ENCODE data around the gene RMND5B. TPM values are rescaled to one million over a fixed set of nuclear protein-coding genes. Genes with fewer than 3 reads are reported as not detected.
"Not testable (repeated sequence)": the region's sequence is repeated elsewhere in the genome, so short reads cannot be mapped to it uniquely, and the experiment has no call there.

RMND5B gene
- polyA plus RNA-seq = 10 to 100 TPM; 75.2 to 90.8 TPM

- Histone ChIP-seq H3K27ac (ENCODE audit: low read depth in 2 of 2, low read length in 1 of 2) (peak within 1 kb of the TSS; percentile 90 to 94), H3K36me3 (ENCODE audit: control insufficient read depth in 2 of 2, insufficient read depth in 2 of 2, low read length in 1 of 2) (peaks cover 2 to 7% of the 10 kb centered on the region in 2 donors), H3K4me1 (ENCODE audit: control insufficient read depth in 2 of 2, insufficient read depth in 2 of 2, low read length in 1 of 2) (peaks cover 0 to 4% of the 10 kb centered on the region in 2 donors), H3K9me3 (ENCODE audit: control insufficient read depth in 2 of 2, insufficient read depth in 1 of 2, low read depth in 1 of 2, low read length in 1 of 2) (no peaks in the 10 kb centered on the region), H3K4me3 (ENCODE audit: low read depth in 1 of 2, low read length in 2 of 2) (peak within 1 kb of the TSS; percentile 67 to 98), H3K27me3 (ENCODE audit: control insufficient read depth in 1 of 2, insufficient read depth in 2 of 2, low read length in 2 of 2) (no peaks in the 10 kb centered on the region)
- WGBS, 2 donors = 0 to 1% methylated on average over 82 to 102 of the region's 102 CpGs
These were observed at the start of gene RMND5B for GRCh38 chr5:178130576-178131445. Gene RMND5B (plus strand): TSS chr5:178131014. CDS start chr5:178138120, 7,106 bp downstream.

GRCh38 chr5:178081571-178082243 is 49.1 kb upstream of the RMND5B start:
- no peak overlapping the region for H3K4me3 ChIP-seq (ENCODE audit: low read depth in 1 of 2, low read length in 2 of 2)
- WGBS, 2 donors = 68 to 75% methylated on average over 12 of the region's 12 CpGs
- H3K27me3 ChIP-seq (ENCODE audit: control insufficient read depth in 1 of 2, insufficient read depth in 2 of 2, low read length in 2 of 2) = no peaks in the 10 kb centered on the region
- H3K27ac ChIP-seq (ENCODE audit: low read depth in 2 of 2, low read length in 1 of 2) = peak overlapping the region in 1 of 2 donors; percentile 27
- no peaks in the 10 kb centered on the region for H3K9me3 ChIP-seq (ENCODE audit: control insufficient read depth in 2 of 2, insufficient read depth in 1 of 2, low read depth in 1 of 2, low read length in 1 of 2)
- no peaks in the 10 kb centered on the region for H3K36me3 ChIP-seq (ENCODE audit: control insufficient read depth in 2 of 2, insufficient read depth in 2 of 2, low read length in 1 of 2)
- peaks cover 0 to 6% of the 10 kb centered on the region in 2 donors for H3K4me1 ChIP-seq (ENCODE audit: control insufficient read depth in 2 of 2, insufficient read depth in 2 of 2, low read length in 1 of 2)

- WGBS, 2 donors = 58 to 69% methylated on average over 6 of the region's 6 CpGs
- no peaks in the 10 kb centered on the region for H3K27me3 ChIP-seq (ENCODE audit: control insufficient read depth in 1 of 2, insufficient read depth in 2 of 2, low read length in 2 of 2)
- no peaks in the 10 kb centered on the region for H3K4me1 ChIP-seq (ENCODE audit: control insufficient read depth in 2 of 2, insufficient read depth in 2 of 2, low read length in 1 of 2)
These were observed 46.9 kb upstream of the RMND5B start for GRCh38 chr5:178083922-178084321.

GRCh38 chr5:178085316-178085715 is 45.5 kb upstream of the RMND5B start:
- Histone ChIP-seq H3K36me3 (ENCODE audit: control insufficient read depth in 2 of 2, insufficient read depth in 2 of 2, low read length in 1 of 2) (no peaks in the 10 kb centered on the region), H3K4me1 (ENCODE audit: control insufficient read depth in 2 of 2, insufficient read depth in 2 of 2, low read length in 1 of 2) (no peaks in the 10 kb centered on the region), H3K4me3 (ENCODE audit: low read depth in 1 of 2, low read length in 2 of 2) (no peak overlapping the region), H3K27ac (ENCODE audit: low read depth in 2 of 2, low read length in 1 of 2) (no peak overlapping the region), H3K9me3 (ENCODE audit: control insufficient read depth in 2 of 2, insufficient read depth in 1 of 2, low read depth in 1 of 2, low read length in 1 of 2) (no peaks in the 10 kb centered on the region), H3K27me3 (ENCODE audit: control insufficient read depth in 1 of 2, insufficient read depth in 2 of 2, low read length in 2 of 2) (no peaks in the 10 kb centered on the region)
- 47 to 66% methylated on average over 6 of the region's 6 CpGs for WGBS, 2 donors

More at GRCh38 chr5:178083922-178084321, 46.9 kb upstream of the RMND5B start:
- Histone ChIP-seq H3K27ac (ENCODE audit: low read depth in 2 of 2, low read length in 1 of 2) (no peak overlapping the region), H3K4me3 (ENCODE audit: low read depth in 1 of 2, low read length in 2 of 2) (no peak overlapping the region), H3K9me3 (ENCODE audit: control insufficient read depth in 2 of 2, insufficient read depth in 1 of 2, low read depth in 1 of 2, low read length in 1 of 2) (no peaks in the 10 kb centered on the region), H3K36me3 (ENCODE audit: control insufficient read depth in 2 of 2, insufficient read depth in 2 of 2, low read length in 1 of 2) (no peaks in the 10 kb centered on the region)

- no peak overlapping the region for H3K4me3 ChIP-seq (ENCODE audit: low read depth in 1 of 2, low read length in 2 of 2)
- 37% methylated on average over 17 to 25 of the region's 25 CpGs for WGBS, 2 donors
- H3K27ac ChIP-seq (ENCODE audit: low read depth in 2 of 2, low read length in 1 of 2) = peak overlapping the region in 1 of 2 donors; percentile 42
- no peaks in the 10 kb centered on the region for H3K4me1 ChIP-seq (ENCODE audit: control insufficient read depth in 2 of 2, insufficient read depth in 2 of 2, low read length in 1 of 2)
- H3K27me3 ChIP-seq (ENCODE audit: control insufficient read depth in 1 of 2, insufficient read depth in 2 of 2, low read length in 2 of 2) = no peaks in the 10 kb centered on the region
- H3K36me3 ChIP-seq (ENCODE audit: control insufficient read depth in 2 of 2, insufficient read depth in 2 of 2, low read length in 1 of 2) = no peaks in the 10 kb centered on the region
- H3K9me3 ChIP-seq (ENCODE audit: control insufficient read depth in 2 of 2, insufficient read depth in 1 of 2, low read depth in 1 of 2, low read length in 1 of 2) = no peaks in the 10 kb centered on the region
These were observed 44.5 kb upstream of the RMND5B start for GRCh38 chr5:178086266-178086665.

- H3K4me1 ChIP-seq (ENCODE audit: control insufficient read depth in 2 of 2, insufficient read depth in 2 of 2, low read length in 1 of 2); H3K4me3 ChIP-seq (ENCODE audit: low read depth in 1 of 2, low read length in 2 of 2); H3K27me3 ChIP-seq (ENCODE audit: control insufficient read depth in 1 of 2, insufficient read depth in 2 of 2, low read length in 2 of 2); H3K9me3 ChIP-seq (ENCODE audit: control insufficient read depth in 2 of 2, insufficient read depth in 1 of 2, low read depth in 1 of 2, low read length in 1 of 2); H3K27ac ChIP-seq (ENCODE audit: low read depth in 2 of 2, low read length in 1 of 2); H3K36me3 ChIP-seq (ENCODE audit: control insufficient read depth in 2 of 2, insufficient read depth in 2 of 2, low read length in 1 of 2): not testable (repeated sequence)
- WGBS, 2 donors = 53 to 54% methylated on average over 5 of the region's 5 CpGs
These were observed 43.6 kb upstream of the RMND5B start for GRCh38 chr5:178087199-178087598.

- Histone ChIP-seq H3K4me3 (ENCODE audit: low read depth in 1 of 2, low read length in 2 of 2) (no peak overlapping the region), H3K27ac (ENCODE audit: low read depth in 2 of 2, low read length in 1 of 2) (peak overlapping the region in 1 of 2 donors; percentile 70), H3K27me3 (ENCODE audit: control insufficient read depth in 1 of 2, insufficient read depth in 2 of 2, low read length in 2 of 2) (no peaks in the 10 kb centered on the region), H3K36me3 (ENCODE audit: control insufficient read depth in 2 of 2, insufficient read depth in 2 of 2, low read length in 1 of 2) (no peaks in the 10 kb centered on the region), H3K4me1 (ENCODE audit: control insufficient read depth in 2 of 2, insufficient read depth in 2 of 2, low read length in 1 of 2) (no peaks in the 10 kb centered on the region), H3K9me3 (ENCODE audit: control insufficient read depth in 2 of 2, insufficient read depth in 1 of 2, low read depth in 1 of 2, low read length in 1 of 2) (no peaks in the 10 kb centered on the region)
- 57 to 67% methylated on average over 6 of the region's 6 CpGs for WGBS, 2 donors
These were observed 40.0 kb upstream of the RMND5B start for GRCh38 chr5:178090856-178091255.

- Histone ChIP-seq H3K4me3 (ENCODE audit: low read depth in 1 of 2, low read length in 2 of 2) (no peak overlapping the region), H3K4me1 (ENCODE audit: control insufficient read depth in 2 of 2, insufficient read depth in 2 of 2, low read length in 1 of 2) (no peaks in the 10 kb centered on the region), H3K36me3 (ENCODE audit: control insufficient read depth in 2 of 2, insufficient read depth in 2 of 2, low read length in 1 of 2) (no peaks in the 10 kb centered on the region), H3K27me3 (ENCODE audit: control insufficient read depth in 1 of 2, insufficient read depth in 2 of 2, low read length in 2 of 2) (no peaks in the 10 kb centered on the region), H3K9me3 (ENCODE audit: control insufficient read depth in 2 of 2, insufficient read depth in 1 of 2, low read depth in 1 of 2, low read length in 1 of 2) (no peaks in the 10 kb centered on the region), H3K27ac (ENCODE audit: low read depth in 2 of 2, low read length in 1 of 2) (no peak overlapping the region)
- 72 to 79% methylated on average over 2 of the region's 2 CpGs for WGBS, 2 donors
These were observed 37.7 kb upstream of the RMND5B start for GRCh38 chr5:178093134-178093533.

GRCh38 chr5:178094345-178094744 is 36.5 kb upstream of the RMND5B start:
- Histone ChIP-seq H3K4me3 (ENCODE audit: low read depth in 1 of 2, low read length in 2 of 2) (no peak overlapping the region), H3K4me1 (ENCODE audit: control insufficient read depth in 2 of 2, insufficient read depth in 2 of 2, low read length in 1 of 2) (no peaks in the 10 kb centered on the region), H3K9me3 (ENCODE audit: control insufficient read depth in 2 of 2, insufficient read depth in 1 of 2, low read depth in 1 of 2, low read length in 1 of 2) (no peaks in the 10 kb centered on the region), H3K27me3 (ENCODE audit: control insufficient read depth in 1 of 2, insufficient read depth in 2 of 2, low read length in 2 of 2) (no peaks in the 10 kb centered on the region), H3K36me3 (ENCODE audit: control insufficient read depth in 2 of 2, insufficient read depth in 2 of 2, low read length in 1 of 2) (no peaks in the 10 kb centered on the region), H3K27ac (ENCODE audit: low read depth in 2 of 2, low read length in 1 of 2) (no peak overlapping the region)
- 76 to 77% methylated on average over 9 of the region's 9 CpGs for WGBS, 2 donors
